Epidermal melanocyte (primary cell): ENCODE results near the gene TPGS1.

Source experiments
- DNase-seq: peaks from one replicate; pipeline ENCODE4 v3.0.0; 2011; ENCODE audit warnings: low spot score; ENCODE audit not compliant: insufficient read length

TPGS1 gene

GRCh38 chr19:517721-518597 is 10.7 kb downstream of the TPGS1 start:
- peak; percentile 59 for DNase-seq

DNA sequence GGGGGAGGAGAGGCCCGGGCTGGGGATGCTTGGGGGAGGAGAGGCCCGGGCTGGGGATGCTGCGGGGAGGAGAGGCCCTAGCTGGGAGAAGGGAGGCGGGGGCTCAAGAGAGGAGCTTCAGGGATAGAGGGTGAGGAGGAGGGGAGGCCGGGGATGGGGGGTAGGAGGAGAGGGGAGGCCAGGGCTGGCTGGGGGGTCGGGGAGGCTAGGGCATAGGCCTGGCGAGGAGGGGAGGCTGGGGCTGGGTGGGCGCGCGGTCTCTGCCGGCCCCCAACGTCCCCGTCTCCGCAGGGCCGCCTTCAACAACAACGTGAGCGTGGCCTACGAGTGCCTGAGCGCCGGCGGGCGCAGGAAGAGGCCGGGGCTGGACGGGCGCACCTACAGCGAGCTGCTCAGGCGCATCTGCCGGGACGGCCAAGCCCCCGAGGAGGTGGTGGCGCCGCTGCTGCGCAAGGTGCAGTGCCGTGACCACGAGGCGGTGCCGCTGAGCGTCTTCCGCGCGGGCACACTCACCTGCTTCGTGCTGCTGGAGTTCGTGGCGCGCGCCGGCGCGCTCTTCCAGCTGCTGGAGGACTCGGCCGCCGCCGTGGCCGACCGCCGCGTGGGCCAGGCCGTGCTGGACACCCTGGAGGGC is 11.4 kb downstream of the TPGS1 start:
- no peak for DNase-seq

DNA sequence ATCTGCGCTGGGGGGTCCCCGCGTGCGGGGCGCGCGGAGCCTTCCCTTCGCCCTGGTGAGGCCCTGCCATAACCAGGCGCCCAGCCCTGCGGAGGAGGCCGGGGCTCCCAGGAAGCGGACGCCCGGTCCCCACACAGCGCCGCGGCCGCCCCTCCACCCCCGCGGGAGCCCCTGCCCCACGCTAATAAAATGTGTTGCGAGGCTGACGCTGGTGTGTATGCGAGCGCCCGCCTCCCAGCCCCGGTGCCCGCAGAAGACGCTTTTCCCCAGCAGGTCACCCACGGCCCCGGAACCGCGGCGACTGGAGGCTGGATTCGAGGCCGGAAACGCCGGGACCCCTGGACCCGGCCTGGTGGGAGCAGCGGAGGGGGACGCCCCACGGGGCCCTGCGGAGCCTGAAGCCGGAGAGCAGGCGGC is 12.2 kb downstream of the TPGS1 start:
- no peak for DNase-seq

DNA sequence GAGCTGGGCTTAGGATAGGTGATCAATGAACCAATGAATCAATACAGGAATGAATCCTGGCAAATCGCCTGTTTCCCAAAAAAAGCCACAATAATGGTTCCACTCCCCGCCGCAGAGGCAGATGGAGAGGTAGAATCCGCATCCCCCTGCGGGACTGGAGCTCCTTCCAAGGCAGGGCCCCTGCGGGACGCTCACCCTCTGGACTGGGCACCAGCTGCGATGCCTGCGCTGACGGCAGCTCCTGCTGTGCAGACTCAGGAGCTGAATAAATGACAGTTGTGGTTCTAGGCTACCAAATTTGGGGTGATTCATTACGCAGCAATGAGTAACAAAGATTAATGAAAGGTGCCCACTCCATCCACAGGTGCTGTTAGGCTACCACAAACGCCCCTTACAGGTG is 15.4 kb downstream of the TPGS1 start:
- DNase-seq = peak; percentile 8

DNA sequence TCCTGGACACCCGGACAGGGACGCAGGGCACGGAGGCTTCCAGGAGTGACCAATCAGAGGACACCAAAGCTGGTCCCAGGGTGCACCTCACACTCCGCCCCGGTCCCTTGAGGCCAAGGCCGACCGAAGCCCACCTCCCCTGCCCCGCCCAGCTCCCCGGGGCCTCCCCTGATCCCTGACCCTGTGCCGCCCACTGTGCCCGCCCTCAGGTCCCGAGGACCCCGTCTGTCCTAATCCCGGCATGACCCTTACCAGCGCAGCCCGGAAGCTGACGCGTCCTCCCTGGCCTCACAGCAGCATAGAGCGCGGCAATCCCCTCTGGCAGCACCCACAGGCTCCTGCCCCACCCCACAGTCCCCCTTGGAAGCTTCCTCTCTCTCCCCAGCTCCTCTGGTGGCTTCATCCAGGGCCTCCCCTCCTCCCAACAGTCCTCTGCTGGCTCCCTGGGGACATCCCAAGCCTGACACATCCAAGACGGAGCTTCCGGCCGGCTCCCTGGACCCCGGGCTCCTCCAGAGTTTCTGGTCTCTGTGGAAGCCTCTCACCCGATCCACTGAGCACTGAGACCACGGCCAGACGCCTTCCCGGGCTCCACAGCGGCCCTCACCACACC is 16.9 kb downstream of the TPGS1 start:
- peak; percentile 12 for DNase-seq

DNA sequence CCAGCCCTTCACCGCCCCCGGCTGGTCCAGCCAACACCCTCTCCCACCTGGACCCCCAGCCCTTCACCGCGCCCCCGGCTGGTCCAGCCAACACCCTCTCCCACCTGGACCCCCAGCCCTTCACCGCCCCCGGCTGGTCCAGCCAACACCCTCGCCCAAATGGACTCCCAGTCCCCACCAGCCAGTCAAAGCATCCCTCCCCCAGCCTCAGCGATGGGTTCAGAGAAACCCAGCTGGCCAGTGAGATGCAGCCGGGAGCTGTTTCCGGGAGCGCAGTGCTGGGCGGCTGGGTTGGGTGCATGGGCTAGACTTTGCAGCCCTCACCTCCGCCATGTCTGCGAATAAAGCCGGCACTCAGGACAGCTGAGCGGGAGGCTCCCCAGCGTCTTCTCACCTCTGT is 17.7 kb downstream of the TPGS1 start:
- DNase-seq = peak; percentile 2

DNA sequence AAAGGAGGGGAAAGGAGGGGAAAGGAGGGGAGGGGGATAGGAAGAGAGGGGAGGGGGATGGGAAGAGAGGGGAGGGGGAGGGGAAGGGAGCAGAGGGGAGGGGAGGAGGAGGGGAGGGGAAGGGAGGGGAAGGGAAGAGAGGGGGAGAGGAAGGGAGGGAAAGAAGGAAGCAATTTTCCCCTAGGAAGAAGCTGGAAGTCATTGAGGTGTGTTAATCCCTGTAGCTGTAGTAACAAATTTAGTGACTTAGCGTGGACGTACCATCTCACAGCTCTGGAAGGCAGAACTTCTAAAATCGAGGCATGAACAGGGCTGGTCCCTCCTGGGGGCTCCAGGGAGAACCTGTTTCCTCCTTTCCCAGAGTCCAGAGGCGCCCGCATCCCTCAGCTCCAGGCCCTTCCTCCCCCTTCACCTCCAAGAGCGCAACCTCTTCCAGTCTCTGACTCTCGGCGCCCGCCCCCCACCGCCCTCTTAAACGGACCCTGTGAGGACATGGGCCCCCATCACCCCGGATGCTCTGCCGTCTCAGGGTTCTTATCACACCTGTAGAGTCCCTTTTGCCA is 18.6 kb downstream of the TPGS1 start:
- no peak for DNase-seq

- DNase-seq = no peak
Observed at GRCh38 chr19:530134-531008, 23.1 kb downstream of the TPGS1 start.

DNA sequence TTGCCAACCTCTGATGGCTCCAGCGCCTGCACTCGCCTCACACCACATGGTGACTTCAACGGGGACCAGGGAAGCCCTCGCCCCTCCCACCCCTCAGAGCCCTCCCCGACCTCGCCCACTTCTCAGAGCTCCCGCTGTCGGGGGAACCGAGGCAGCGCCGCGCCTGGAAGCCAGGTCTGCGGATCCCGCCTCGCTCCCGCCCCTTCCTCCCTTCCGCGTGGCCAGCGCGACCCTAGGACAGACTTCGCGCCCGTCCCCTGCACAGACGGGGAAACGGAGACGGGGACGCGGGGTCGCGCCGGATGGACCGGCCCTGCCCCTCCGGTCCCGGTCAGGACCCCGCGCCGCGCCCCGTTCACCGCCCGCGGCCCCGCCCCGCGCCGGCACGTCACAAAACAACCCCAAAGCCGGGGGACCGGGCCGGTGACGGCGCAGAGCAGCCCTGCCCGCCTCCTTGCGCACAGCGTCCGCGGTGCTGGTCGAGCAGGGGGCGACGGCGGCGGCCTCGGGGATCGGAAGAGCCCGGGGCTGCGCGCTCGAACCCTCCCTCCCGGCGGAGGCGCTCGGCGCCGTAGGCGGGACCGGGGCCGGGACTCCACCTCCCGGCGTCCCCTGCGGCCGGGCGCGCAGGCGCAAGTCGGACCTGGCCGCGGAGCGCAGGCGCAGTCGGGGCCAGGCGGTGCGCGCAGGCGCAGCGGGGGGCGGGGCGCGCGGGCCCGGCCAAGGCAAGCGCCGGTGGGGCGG is 23.9 kb downstream of the TPGS1 start:
- peak; percentile 98 for DNase-seq

DNA sequence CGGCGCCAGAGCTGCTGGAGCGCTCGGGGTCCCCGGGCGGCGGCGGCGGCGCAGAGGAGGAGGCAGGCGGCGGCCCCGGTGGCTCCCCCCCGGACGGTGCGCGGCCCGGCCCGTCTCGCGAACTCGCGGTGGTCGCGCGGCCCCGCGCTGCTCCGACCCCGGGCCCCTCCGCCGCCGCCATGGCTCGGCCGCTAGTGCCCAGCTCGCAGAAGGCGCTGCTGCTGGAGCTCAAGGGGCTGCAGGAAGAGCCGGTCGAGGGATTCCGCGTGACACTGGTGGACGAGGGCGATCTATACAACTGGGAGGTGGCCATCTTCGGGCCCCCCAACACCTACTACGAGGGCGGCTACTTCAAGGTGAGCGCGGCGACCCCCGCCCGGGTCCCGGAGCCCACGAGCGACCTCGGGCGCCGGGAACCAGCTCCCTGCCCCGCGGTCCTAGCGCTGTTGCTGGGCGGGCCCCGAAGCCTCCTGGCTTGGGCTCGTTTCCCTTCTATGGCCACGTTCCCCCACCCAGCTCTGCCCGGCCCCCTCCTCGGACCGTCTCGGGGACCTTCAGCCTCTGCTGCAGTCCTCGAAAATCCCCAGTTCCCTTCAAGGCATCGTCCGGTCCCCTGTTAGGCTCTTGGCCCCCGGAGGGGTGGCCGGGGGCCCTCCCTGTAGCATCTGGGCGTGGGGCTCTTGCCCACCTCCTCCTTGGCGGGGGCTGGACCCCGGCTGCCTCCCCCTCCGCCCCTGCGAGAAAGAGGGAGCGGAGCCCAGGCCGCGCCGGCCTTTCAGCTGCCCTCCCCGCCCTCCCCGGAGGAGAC is 24.7 kb downstream of the TPGS1 start, which contains the start of gene CDC34:
Gene CDC34, plus strand, starts transcription at position 8 of the 808 bp plus-strand sequence. Its CDS starts 172 bp downstream, at position 180.
- DNase-seq = no peak

GRCh38 chr19:532561-533363 is 25.5 kb downstream of the TPGS1 start:
- DNase-seq = peak; percentile 63

DNA sequence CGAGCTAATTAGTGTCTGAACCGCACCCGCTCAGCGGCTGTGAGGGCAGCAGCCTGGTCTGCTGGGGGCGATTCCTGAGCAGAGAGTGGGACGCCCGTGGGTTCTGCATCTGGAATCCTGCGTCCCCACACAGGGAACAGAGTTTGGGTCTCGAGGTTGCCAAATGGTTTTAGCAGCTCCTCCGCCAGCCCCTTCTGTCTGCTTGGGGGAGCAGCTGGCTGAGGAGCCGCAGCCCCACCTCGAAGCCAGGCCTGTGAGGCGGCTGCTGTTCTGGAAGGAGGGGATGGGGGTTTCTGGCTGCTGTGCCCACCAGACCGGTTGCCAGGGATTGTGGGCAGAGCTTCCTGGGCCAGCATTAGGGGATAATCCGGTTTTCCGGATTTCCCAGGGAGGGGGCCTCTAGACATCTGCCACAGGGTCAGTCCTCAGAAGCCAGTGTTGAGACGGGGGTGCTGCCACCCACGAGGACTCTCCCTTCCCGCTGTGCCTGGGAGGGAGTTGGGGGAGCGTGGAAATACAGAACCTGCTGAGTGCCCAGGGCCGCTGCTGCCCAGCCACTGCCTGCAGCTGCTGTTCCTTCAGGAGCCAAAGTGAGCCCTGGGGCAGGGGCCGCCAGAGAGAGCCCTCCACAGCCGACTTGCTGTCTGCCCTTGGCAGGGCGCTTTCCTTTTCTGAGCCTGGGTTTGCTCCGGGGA is 26.2 kb downstream of the TPGS1 start:
- DNase-seq = no peak

GRCh38 chr19:534088-534487 is 26.8 kb downstream of the TPGS1 start:
- no peak for DNase-seq

GRCh38 chr19:535017-535835 is 27.9 kb downstream of the TPGS1 start:
- DNase-seq = no peak

DNA sequence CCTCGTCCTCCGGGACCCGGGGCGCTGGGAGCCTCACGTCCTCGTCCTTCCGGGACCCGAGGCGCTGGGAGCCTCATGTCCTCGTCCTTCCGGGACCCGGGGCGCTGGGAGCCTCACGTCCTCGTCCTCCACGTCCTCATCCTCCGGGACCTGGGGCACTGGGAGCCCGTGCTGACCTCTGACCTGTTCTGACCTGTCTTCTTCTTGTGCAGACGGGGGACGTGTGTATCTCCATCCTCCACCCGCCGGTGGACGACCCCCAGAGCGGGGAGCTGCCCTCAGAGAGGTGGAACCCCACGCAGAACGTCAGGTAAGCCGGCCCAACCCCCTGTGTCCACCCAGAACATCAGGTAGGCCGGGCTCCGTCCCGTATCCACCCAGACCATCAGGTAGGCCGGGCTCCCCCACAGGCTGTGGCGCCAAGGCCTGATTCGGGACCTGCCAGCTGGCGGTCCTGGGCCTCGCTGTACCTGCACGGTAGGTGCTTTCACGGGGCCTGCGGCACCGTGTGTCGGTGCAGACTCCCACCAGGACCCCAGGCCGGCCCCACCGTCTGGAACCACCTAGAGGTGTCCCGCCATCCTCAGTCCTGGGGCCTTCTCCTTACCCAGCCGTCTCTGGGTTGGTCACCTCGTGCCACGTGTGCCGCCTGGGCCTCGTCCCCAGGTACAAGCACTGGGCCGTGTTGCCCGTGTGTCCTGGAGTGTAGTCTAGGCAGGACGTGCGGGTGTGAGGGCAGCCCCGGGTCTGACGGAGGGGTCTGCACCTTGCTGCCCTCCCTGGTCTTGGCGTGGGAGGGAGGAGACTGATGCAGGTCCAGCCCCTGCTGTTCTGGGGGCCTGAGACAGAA is 29.0 kb downstream of the TPGS1 start:
- no peak for DNase-seq

DNA sequence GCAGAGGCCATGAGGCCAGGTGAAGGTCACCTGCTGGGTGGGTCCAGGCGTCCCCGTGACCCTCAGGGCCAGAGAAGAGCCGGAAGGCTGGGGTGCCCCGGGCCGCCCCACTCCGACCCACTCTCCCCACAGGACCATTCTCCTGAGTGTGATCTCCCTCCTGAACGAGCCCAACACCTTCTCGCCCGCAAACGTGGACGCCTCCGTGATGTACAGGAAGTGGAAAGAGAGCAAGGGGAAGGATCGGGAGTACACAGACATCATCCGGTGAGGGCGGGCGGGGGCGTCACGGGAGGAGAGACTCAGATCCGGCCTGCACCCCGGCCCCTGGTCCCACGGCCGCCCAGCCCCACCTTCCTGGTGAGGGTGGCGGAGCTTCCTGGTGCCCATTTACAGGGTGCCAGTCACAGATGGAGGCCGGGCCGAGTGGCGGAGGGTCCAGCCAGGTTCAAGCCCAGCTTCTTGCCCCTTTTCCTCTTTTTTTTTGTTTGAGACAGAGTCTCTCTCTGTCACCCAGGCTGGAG is 29.6 kb downstream of the TPGS1 start:
- no peak for DNase-seq
